H1 (cell line): ENCODE measurements around the gene RIPPLY2. TPM values are rescaled to one million over a fixed set of nuclear protein-coding genes. Genes with fewer than 3 reads are reported as not detected.

Source experiments
- CBX8 ChIP-seq: fragments of 300-800, 300-1000 bp; sonication (generic); IDR thresholded peaks from 2 replicates; pipeline ENCODE4 v1.7.1; 2016; ENCODE audit warnings: low read depth, low read length, borderline replicate concordance
- PHF8 ChIP-seq: fragments of 200-600 bp; sonication (generic); conservative IDR thresholded peaks from 2 replicates; pipeline ENCODE4 v1.7.1; 2012; ENCODE audit warnings: low read depth, mild to moderate bottlenecking, inconsistent platforms, low read length, moderate library complexity
- POU5F1 ChIP-seq: IDR thresholded peaks from 2 replicates; pipeline ENCODE4 v1.6.1; 2011; ENCODE audit warnings: low read depth, mild to moderate bottlenecking, low read length, moderate library complexity
- polyA plus RNA-seq, 7 experiments: library from polyadenylated mRNA; depleted of rRNA in 3 of 7; stranded (reverse) in 5 of 7; unstranded in 2 of 7; fragments of >200 nt in 5 of 7; fragments of 200-250 nt in 2 of 7; gene quantifications; 1 replicate in 5 of 7; 2 replicates in 1 of 7; 4 replicates in 1 of 7; pipeline versions ENCODE4 v1.2.1 to v1.2.3, GENCODE V29; 2011 to 2013; ENCODE audit warnings: missing spikeins in 2 of 7, mixed read lengths in 2 of 7
- total RNA-seq: library from RNA; stranded (reverse); fragmentation: NEBNext Ultra II Directional; extraction: Animal tissue kit (Norgen Biotek cat#: 25700); gene quantifications from 2 replicates; pipeline ENCODE4 v1.2.1, GENCODE V29; 2021

The RIPPLY2 gene
- total and polyA plus RNA-seq, 2 of the 8 experiments (the other 6 are each of a cell fraction or from before 2014, with no cell fraction given): 0.74 to 1.5 TPM

DNA sequence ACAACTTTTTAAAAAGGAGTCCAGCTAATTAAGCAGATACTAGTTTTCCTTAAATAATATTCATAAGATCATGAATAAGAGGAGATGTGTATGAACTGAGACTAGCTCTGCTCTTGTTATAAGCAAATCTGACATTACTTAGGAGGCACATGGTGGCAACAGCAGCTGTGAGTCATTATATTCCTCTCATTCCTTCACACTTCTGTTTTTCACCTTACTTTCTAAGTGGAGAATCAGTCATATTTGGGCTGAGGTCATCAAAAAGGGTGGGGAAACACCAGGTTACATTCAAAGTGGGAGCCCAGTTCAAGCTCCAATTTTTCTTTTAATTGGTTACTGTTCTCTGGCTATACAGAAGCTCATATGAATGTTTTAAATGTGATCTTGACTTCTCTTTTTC is 6.0 kb upstream of the RIPPLY2 start (continued):
- TF ChIP-seq CBX8 (no peak), PHF8 (no peak), POU5F1 (no peak)
